Activated naive CD4-positive, alpha-beta T cell treated with anti-CD3 and anti-CD28 coated beads, Interleukin-2, amount 50 U/mL, for 24 hours (primary cell): ENCODE results near the gene BCR.

ENCODE experiments used
- H3K27ac Mint-ChIP-seq: one replicate; pipeline ENCODE4 v1.8.0; 2021; ENCODE audit warnings: mild to moderate bottlenecking, mixed read lengths
- H3K27me3 Mint-ChIP-seq: one replicate; pipeline ENCODE4 v1.8.0; 2021; ENCODE audit warnings: mixed read lengths
- H3K36me3 Mint-ChIP-seq: one replicate; pipeline ENCODE4 v1.8.0; 2021; ENCODE audit warnings: mixed read lengths
- H3K4me1 Mint-ChIP-seq: one replicate; pipeline ENCODE4 v1.8.0; 2021; ENCODE audit warnings: mixed read lengths
- H3K4me3 Mint-ChIP-seq: one replicate; pipeline ENCODE4 v1.8.0; 2021; ENCODE audit warnings: mild to moderate bottlenecking, mixed read lengths
- H3K9me3 Mint-ChIP-seq: one replicate; pipeline ENCODE4 v1.8.0; 2021; ENCODE audit warnings: mixed read lengths

The BCR gene

GRCh38 chr22:23213581-23214334, 33.4 kb downstream of the BCR start:
- Mint-ChIP-seq H3K9me3 (no peaks in the 10 kb centered on the region), H3K27me3 (no peaks in the 10 kb centered on the region), H3K36me3 (peaks cover 5% of the 10 kb centered on the region), H3K4me3 (peak overlapping the region; percentile 23), H3K4me1 (peaks cover 80% of the 10 kb centered on the region), H3K27ac (peak overlapping the region; percentile 92)

GRCh38 chr22:23214398-23214797, 34.1 kb downstream of the BCR start:
- Mint-ChIP-seq H3K9me3 (no peaks in the 10 kb centered on the region), H3K27me3 (no peaks in the 10 kb centered on the region), H3K4me1 (peaks cover 85% of the 10 kb centered on the region), H3K27ac (peak overlapping the region; percentile 92), H3K36me3 (peaks cover 2% of the 10 kb centered on the region), H3K4me3 (peak overlapping the region; percentile 23)

GRCh38 chr22:23215294-23216241, 35.3 kb downstream of the BCR start:
- Mint-ChIP-seq H3K9me3 (no peaks in the 10 kb centered on the region), H3K4me3 (peak overlapping the region; percentile 84), H3K36me3 (peaks cover 2% of the 10 kb centered on the region), H3K4me1 (peaks cover 90% of the 10 kb centered on the region), H3K27me3 (no peaks in the 10 kb centered on the region), H3K27ac (peak overlapping the region; percentile 99)

- Mint-ChIP-seq H3K27ac (peak overlapping the region; percentile 99), H3K27me3 (no peaks in the 10 kb centered on the region), H3K4me3 (peak overlapping the region; percentile 84), H3K4me1 (peaks cover 97% of the 10 kb centered on the region), H3K36me3 (peaks cover 2% of the 10 kb centered on the region), H3K9me3 (no peaks in the 10 kb centered on the region)
These were observed 36.3 kb downstream of the BCR start for GRCh38 chr22:23216461-23217170.

- Mint-ChIP-seq H3K4me1 (peaks cover 100% of the 10 kb centered on the region), H3K27ac (peak overlapping the region; percentile 99), H3K36me3 (peaks cover 2% of the 10 kb centered on the region), H3K4me3 (peak overlapping the region; percentile 84), H3K27me3 (no peaks in the 10 kb centered on the region), H3K9me3 (no peaks in the 10 kb centered on the region)
These were observed 37.1 kb downstream of the BCR start for GRCh38 chr22:23217171-23218052.

GRCh38 chr22:23218053-23218866, 38.0 kb downstream of the BCR start:
- Mint-ChIP-seq H3K4me1 (peaks cover 100% of the 10 kb centered on the region), H3K36me3 (peaks cover 2% of the 10 kb centered on the region), H3K27ac (peak overlapping the region; percentile 92), H3K27me3 (no peaks in the 10 kb centered on the region), H3K9me3 (no peaks in the 10 kb centered on the region), H3K4me3 (peak overlapping the region; percentile 84)

- Mint-ChIP-seq H3K4me1 (peaks cover 100% of the 10 kb centered on the region), H3K36me3 (peaks cover 2% of the 10 kb centered on the region), H3K9me3 (no peaks in the 10 kb centered on the region), H3K27ac (peak overlapping the region; percentile 92), H3K4me3 (peak overlapping the region; percentile 84), H3K27me3 (no peaks in the 10 kb centered on the region)
These were observed 38.5 kb downstream of the BCR start for GRCh38 chr22:23218867-23219251.

- peak overlapping the region; percentile 84 for H3K4me3 Mint-ChIP-seq
- H3K9me3 Mint-ChIP-seq, result no peaks in the 10 kb centered on the region
- H3K27ac Mint-ChIP-seq, result peak overlapping the region; percentile 92
- H3K4me1 Mint-ChIP-seq, result peaks cover 100% of the 10 kb centered on the region
- H3K27me3 Mint-ChIP-seq, result no peaks in the 10 kb centered on the region
- H3K36me3 Mint-ChIP-seq, result no peaks in the 10 kb centered on the region
These were observed 39.0 kb downstream of the BCR start for GRCh38 chr22:23219317-23219716.

- Mint-ChIP-seq H3K9me3 (no peaks in the 10 kb centered on the region), H3K27me3 (no peaks in the 10 kb centered on the region), H3K4me1 (peaks cover 100% of the 10 kb centered on the region), H3K4me3 (peak overlapping the region; percentile 84), H3K36me3 (no peaks in the 10 kb centered on the region), H3K27ac (peak overlapping the region; percentile 92)
These were observed 39.6 kb downstream of the BCR start for GRCh38 chr22:23219822-23220484.

GRCh38 chr22:23220485-23221350, 40.4 kb downstream of the BCR start:
- H3K27ac Mint-ChIP-seq, result peak overlapping the region; percentile 86

GRCh38 chr22:23221351-23221804, 41.1 kb downstream of the BCR start:
- Mint-ChIP-seq H3K27ac (peak overlapping the region; percentile 44), H3K4me1 (peaks cover 98% of the 10 kb centered on the region), H3K36me3 (no peaks in the 10 kb centered on the region), H3K9me3 (no peaks in the 10 kb centered on the region), H3K27me3 (no peaks in the 10 kb centered on the region), H3K4me3 (peak overlapping the region; percentile 84)

More at GRCh38 chr22:23220485-23221350, 40.4 kb downstream of the BCR start:
- H3K4me3 Mint-ChIP-seq, result peak overlapping the region; percentile 84
- no peaks in the 10 kb centered on the region for H3K9me3 Mint-ChIP-seq
- H3K27me3 Mint-ChIP-seq, result no peaks in the 10 kb centered on the region
- peaks cover 98% of the 10 kb centered on the region for H3K4me1 Mint-ChIP-seq
- no peaks in the 10 kb centered on the region for H3K36me3 Mint-ChIP-seq

- Mint-ChIP-seq H3K9me3 (no peaks in the 10 kb centered on the region), H3K36me3 (no peaks in the 10 kb centered on the region), H3K4me1 (peaks cover 98% of the 10 kb centered on the region), H3K27ac (peak overlapping the region; percentile 85), H3K27me3 (no peaks in the 10 kb centered on the region), H3K4me3 (peak overlapping the region; percentile 4)
These were observed 41.9 kb downstream of the BCR start for GRCh38 chr22:23222033-23222792.
